Activated naive CD8-positive, alpha-beta T cell treated with anti-CD3 and anti-CD28 coated beads for 36 hours (primary cell): Measurements from ENCODE around the gene MCF2L. TPM values are rescaled to one million over a fixed set of nuclear protein-coding genes. Genes with fewer than 3 reads are reported as not detected.
"Not testable (repeated sequence)": the region's sequence is repeated elsewhere in the genome, so short reads cannot be mapped to it uniquely, and the experiment has no call there.

ENCODE experiments used
- DNase-seq: peaks from one replicate; pipeline ENCODE4 v3.0.0; 2021
- H3K27ac Mint-ChIP-seq: one replicate; pipeline ENCODE4 v1.8.0; 2022; ENCODE audit warnings: mild to moderate bottlenecking, moderate library complexity, mixed read lengths
- H3K27me3 Mint-ChIP-seq: one replicate; pipeline ENCODE4 v1.8.0; 2022; ENCODE audit warnings: mild to moderate bottlenecking, mixed read lengths
- H3K36me3 Mint-ChIP-seq: one replicate; pipeline ENCODE4 v1.8.0; 2021; ENCODE audit warnings: mild to moderate bottlenecking, mixed read lengths
- H3K4me1 Mint-ChIP-seq: one replicate; pipeline ENCODE4 v1.8.0; 2021; ENCODE audit warnings: mixed read lengths
- H3K4me3 Mint-ChIP-seq: one replicate; pipeline ENCODE4 v1.8.0; 2022; ENCODE audit warnings: mild to moderate bottlenecking, moderate library complexity, mixed read lengths
- H3K9me3 Mint-ChIP-seq: one replicate; pipeline ENCODE4 v1.8.0; 2022; ENCODE audit warnings: mixed read lengths
- total RNA-seq, 2 experiments: library from RNA; stranded (reverse); gene quantifications; one replicate each; pipeline ENCODE4 v1.2.3, GENCODE V29; 2021

MCF2L gene
- total RNA-seq, 2 experiments from 2014 or later, result 9.3 to 10.7 TPM

DNA sequence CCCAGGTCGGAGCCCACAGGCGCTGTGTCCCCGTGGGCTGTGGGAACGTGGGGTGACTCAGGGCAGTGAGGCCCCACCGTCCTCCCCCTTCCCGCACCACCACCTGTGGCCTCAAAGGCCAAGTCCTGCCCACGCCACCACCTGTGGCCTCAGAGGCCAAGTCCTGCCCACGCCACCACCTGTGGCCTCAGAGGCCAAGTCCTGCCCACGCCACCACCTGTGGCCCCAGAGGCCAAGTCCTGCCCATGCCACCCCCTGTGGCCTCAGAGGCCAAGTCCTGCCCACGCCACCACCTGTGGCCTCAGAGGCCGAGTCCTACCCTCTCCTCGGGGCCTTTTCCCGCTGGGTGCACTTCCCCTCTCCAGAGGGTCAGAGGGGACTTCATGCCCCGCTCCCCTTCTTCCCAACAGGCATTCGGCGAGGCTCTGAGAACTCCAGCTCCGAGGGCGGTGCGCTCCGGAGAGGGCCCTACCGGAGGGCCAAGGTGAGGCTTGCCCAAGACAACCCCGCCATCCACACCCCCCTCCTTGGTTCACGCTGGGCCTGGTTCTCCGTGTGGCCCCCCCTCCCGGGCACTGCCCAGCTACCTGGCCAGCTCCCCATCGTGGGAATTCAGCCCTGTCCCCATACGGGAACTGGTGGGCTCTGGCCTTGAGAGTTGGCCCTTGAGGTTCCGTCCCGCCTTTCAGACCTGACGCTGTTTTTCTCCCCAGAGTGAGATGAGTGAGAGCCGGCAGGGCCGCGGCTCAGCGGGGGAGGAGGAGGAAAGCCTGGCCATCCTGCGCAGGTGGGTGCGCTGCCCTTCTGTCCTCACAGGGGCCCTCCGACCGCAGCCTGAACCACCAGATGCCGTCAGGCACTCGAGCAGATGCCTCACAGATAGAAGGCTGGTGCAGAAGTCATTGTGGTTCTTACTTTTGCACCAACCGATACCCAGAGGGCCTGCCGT, 109.2 kb downstream of the MCF2L start:
- Mint-ChIP-seq H3K4me3 (no peak overlapping the region), H3K4me1 (no peaks in the 10 kb centered on the region), H3K27ac (no peak overlapping the region), H3K36me3 (peaks cover 3% of the 10 kb centered on the region), H3K9me3 (no peaks in the 10 kb centered on the region), H3K27me3 (no peaks in the 10 kb centered on the region)
- no peak for DNase-seq

- Mint-ChIP-seq H3K4me1 (no peaks in the 10 kb centered on the region), H3K36me3 (peaks cover 3% of the 10 kb centered on the region), H3K27me3 (no peaks in the 10 kb centered on the region), H3K27ac (no peak overlapping the region), H3K9me3 (no peaks in the 10 kb centered on the region), H3K4me3 (no peak overlapping the region)
- no peak for DNase-seq
Observed at GRCh38 chr13:113078902-113079780, 110.1 kb downstream of the MCF2L start.

DNA sequence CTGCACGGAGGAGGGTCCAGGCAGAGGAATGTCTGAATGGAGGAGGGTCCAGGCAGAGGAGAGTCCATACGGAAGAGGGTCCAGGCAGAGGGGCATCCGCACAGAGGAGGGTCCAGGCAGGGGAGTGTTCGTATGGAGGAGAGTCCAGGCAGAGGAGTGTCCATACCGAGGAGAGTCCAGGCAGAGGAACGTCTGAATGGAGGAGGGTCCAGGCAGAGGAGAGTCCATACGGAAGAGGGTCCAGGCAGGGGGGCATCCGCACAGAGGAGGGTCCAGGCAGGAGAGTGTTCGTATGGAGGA, 110.7 kb downstream of the MCF2L start:
- H3K36me3 Mint-ChIP-seq, H3K9me3 Mint-ChIP-seq, H3K27ac Mint-ChIP-seq, H3K27me3 Mint-ChIP-seq, DNase-seq, H3K4me1 Mint-ChIP-seq, H3K4me3 Mint-ChIP-seq: not testable (repeated sequence)

- H3K27me3 Mint-ChIP-seq, result no peaks in the 10 kb centered on the region
- no peak for DNase-seq
- H3K4me1 Mint-ChIP-seq, result no peaks in the 10 kb centered on the region
- peaks cover 3% of the 10 kb centered on the region for H3K36me3 Mint-ChIP-seq
- H3K9me3 Mint-ChIP-seq, result no peaks in the 10 kb centered on the region
- no peak overlapping the region for H3K4me3 Mint-ChIP-seq
- no peak overlapping the region for H3K27ac Mint-ChIP-seq
Observed at GRCh38 chr13:113080361-113080831, 111.4 kb downstream of the MCF2L start.

DNA sequence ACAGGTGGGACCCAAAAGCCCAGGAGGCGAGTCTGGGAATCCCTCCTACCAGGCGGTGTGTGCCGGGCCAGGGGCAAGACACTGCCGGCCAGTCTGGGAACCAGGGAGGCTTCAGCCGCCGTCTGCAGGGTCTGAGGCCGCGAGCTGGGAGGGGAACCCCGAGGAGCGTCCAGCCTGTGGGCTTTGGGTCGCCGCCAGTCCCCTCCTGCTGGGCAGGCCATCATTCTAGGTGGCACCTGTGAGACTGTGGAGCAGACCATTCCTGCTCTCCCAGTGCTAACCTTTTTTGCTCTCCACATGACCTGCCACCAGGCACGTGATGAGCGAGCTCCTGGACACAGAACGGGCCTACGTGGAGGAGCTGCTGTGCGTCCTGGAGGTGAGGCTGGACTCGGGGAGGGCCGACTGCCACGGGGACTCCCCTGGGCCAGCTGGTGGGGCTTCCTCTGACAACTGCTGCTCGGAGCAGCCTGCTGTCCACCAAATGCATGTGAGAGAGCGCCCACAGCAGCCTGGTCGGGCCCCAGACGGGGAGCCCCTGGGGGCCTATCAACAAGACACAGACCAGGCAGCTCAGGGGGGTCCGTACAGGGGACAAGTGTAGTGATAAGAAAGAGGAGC, 112.0 kb downstream of the MCF2L start:
- Mint-ChIP-seq H3K27ac (no peak overlapping the region), H3K36me3 (peaks cover under 1% of the 10 kb centered on the region), H3K4me1 (no peaks in the 10 kb centered on the region), H3K27me3 (no peaks in the 10 kb centered on the region), H3K4me3 (no peak overlapping the region), H3K9me3 (no peaks in the 10 kb centered on the region)
- DNase-seq, result no peak

DNA sequence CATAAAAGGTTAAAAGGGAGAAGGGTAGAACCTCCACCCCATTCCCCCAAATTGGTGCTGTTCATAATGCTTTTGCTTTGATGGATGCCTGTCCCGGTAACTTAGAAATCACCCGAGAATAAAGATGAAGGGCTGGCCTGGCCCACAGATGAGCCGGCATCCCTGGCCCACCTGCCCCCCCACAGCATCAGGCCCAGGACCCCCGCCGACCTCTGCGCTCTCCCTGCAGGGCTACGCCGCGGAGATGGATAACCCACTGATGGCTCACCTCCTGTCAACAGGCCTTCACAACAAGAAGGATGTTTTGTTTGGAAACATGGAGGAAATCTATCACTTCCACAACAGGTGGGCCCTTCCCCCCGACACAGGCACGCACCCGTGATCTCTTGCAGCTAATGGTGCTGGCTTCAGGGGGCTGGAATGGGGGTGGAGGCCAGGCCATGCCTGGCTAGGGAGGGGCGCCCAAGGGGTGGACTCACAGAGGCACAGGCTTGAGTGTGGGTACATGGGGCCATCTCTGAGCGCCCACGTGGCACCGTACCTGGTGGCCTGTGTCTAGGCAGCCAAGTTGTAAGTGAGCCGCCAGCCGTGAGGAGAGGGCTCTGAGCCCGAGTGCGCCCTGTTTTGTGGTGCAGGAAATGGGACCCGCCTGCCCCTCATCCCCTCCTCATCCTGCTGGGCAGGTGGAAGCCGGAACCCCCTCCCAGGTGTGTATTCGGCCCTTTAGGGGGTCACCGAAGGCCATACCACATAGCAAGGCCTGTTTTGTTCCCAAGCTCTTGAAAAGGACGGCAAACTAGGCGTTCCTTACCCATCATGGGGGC, 113.4 kb downstream of the MCF2L start:
- Mint-ChIP-seq H3K4me1 (no peaks in the 10 kb centered on the region), H3K27me3 (no peaks in the 10 kb centered on the region), H3K4me3 (no peak overlapping the region), H3K9me3 (no peaks in the 10 kb centered on the region), H3K36me3 (no peaks in the 10 kb centered on the region), H3K27ac (no peak overlapping the region)
- DNase-seq, result no peak

- no peaks in the 10 kb centered on the region for H3K27me3 Mint-ChIP-seq
- H3K27ac Mint-ChIP-seq, result no peak overlapping the region
- DNase-seq, result no peak
- H3K4me3 Mint-ChIP-seq, result no peak overlapping the region
- H3K4me1 Mint-ChIP-seq, result no peaks in the 10 kb centered on the region
- no peaks in the 10 kb centered on the region for H3K9me3 Mint-ChIP-seq
- no peaks in the 10 kb centered on the region for H3K36me3 Mint-ChIP-seq
Observed at GRCh38 chr13:113083022-113083373, 114.0 kb downstream of the MCF2L start.

DNA sequence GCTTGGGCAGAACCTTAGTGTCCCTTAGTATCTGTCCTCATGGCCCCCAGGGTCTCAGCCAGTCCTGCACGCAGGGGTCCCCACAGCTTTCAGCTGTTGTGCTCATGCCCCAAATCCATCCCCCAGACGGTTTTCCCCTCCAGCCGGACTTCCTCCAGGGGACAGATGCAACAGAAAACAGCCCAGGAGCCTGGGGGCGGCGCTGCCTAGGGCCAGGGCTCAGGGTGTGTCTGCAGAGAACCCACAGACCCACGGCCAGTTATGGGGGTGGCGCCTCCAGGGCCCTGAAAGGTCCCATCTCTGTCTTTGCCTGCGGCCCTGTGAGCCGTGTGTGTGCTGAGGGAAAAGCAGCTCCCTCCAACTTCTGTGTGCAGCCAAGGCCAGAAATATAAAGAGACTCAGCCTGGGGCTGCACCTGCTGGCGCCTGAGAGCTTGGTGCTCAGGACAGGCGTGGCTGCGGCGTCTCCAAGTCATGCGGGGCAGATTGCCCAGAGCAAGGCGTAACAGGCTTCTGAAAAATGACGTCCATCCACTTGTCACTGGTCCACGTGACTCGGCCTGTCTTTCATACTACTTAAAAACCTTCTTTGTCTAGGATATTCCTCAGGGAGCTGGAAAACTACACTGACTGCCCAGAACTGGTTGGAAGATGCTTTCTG, 114.5 kb downstream of the MCF2L start:
- Mint-ChIP-seq H3K27ac (no peak overlapping the region), H3K27me3 (no peaks in the 10 kb centered on the region), H3K36me3 (no peaks in the 10 kb centered on the region), H3K9me3 (no peaks in the 10 kb centered on the region), H3K4me1 (no peaks in the 10 kb centered on the region), H3K4me3 (no peak overlapping the region)
- DNase-seq, result no peak

GRCh38 chr13:113084094-113084942, 115.3 kb downstream of the MCF2L start:
- H3K36me3 Mint-ChIP-seq, result no peaks in the 10 kb centered on the region
- H3K4me1 Mint-ChIP-seq, result no peaks in the 10 kb centered on the region
- no peak overlapping the region for H3K27ac Mint-ChIP-seq
- no peaks in the 10 kb centered on the region for H3K27me3 Mint-ChIP-seq
- H3K4me3 Mint-ChIP-seq, result no peak overlapping the region
- no peaks in the 10 kb centered on the region for H3K9me3 Mint-ChIP-seq
- no peak for DNase-seq

GRCh38 chr13:113084943-113085540, 116.0 kb downstream of the MCF2L start:
- no peak for DNase-seq
- Mint-ChIP-seq H3K27ac (no peak overlapping the region), H3K9me3 (no peaks in the 10 kb centered on the region), H3K27me3 (no peaks in the 10 kb centered on the region), H3K4me3 (no peak overlapping the region), H3K4me1 (no peaks in the 10 kb centered on the region), H3K36me3 (no peaks in the 10 kb centered on the region)

DNA sequence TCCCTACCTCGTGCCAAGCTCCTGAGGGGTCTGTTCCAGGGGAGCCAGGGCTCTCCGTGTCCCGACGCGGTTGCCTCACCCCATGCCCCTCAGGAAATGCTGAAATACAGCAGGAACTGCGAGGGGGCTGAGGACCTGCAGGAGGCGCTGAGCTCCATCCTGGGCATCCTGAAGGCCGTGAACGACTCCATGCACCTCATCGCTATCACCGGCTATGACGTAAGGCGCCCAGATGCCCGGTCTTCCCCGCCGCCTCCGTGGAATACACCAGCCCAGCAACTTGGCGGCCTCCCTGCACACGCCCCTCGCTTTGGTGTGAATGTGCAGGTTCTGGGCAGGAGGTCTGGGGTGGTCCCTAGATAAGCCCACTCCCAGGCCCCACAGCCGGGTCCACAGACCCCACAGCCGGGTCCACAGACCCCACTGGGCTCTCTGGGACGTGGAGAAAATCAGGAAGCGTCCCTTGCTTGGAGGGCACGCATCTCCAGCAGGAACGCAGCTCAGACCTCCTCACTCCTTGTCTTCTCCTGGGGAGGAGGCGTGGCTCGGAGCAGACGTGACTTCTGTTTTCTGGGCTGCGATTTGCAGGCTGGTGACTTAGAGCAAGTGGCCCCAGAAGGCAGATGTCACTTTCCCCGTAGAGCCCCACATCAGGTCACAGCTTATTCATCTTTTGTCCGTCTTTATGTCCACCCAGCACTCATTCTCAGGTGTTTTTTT, 117.2 kb downstream of the MCF2L start:
- no peak overlapping the region for H3K27ac Mint-ChIP-seq
- no peaks in the 10 kb centered on the region for H3K36me3 Mint-ChIP-seq
- H3K4me1 Mint-ChIP-seq, result no peaks in the 10 kb centered on the region
- no peaks in the 10 kb centered on the region for H3K27me3 Mint-ChIP-seq
- no peaks in the 10 kb centered on the region for H3K9me3 Mint-ChIP-seq
- DNase-seq, result no peak
- H3K4me3 Mint-ChIP-seq, result no peak overlapping the region

GRCh38 chr13:113086991-113087922, 118.2 kb downstream of the MCF2L start:
- no peaks in the 10 kb centered on the region for H3K9me3 Mint-ChIP-seq
- no peaks in the 10 kb centered on the region for H3K36me3 Mint-ChIP-seq
- H3K4me3 Mint-ChIP-seq, result no peak overlapping the region
- H3K27ac Mint-ChIP-seq, result no peak overlapping the region
- H3K27me3 Mint-ChIP-seq, result no peaks in the 10 kb centered on the region
- DNase-seq, result no peak
- no peaks in the 10 kb centered on the region for H3K4me1 Mint-ChIP-seq
